K562 (cell line): ENCODE results near the gene CCP110. TPM values are rescaled to one million over a fixed set of nuclear protein-coding genes. Genes with fewer than 3 reads are reported as not detected.

ENCODE experiments used
- CREB1 ChIP-seq, 2 experiments: sonication (generic) in 1 of 2; formaldehyde crosslinking in 1 of 2; IDR thresholded peaks; 2 replicates each; pipeline versions ENCODE4 v1.6.1 to v1.8.0; 2012 to 2022; ENCODE audit warnings: inconsistent platforms in 1 of 2, mild to moderate bottlenecking in 1 of 2, missing genetic modification reagents in 1 of 2, moderate library complexity in 1 of 2
- CXXC5 ChIP-seq: fragments of 250-450 bp; sonication (Bioruptor Pico); IDR thresholded peaks from 2 replicates; pipeline ENCODE4 v1.8.0; 2022; ENCODE audit warnings: inconsistent platforms, mild to moderate bottlenecking, moderate library complexity
- DEAF1 ChIP-seq: fragments of 450-650 bp; formaldehyde crosslinking; IDR thresholded peaks from 2 replicates; pipeline ENCODE4 v1.4.0; 2020; ENCODE audit warnings: mild to moderate bottlenecking, moderate library complexity
- E2F6 ChIP-seq, 2 experiments: IDR thresholded peaks; 2 replicates each; pipeline ENCODE4 v1.6.1; 2011; ENCODE audit warnings: borderline replicate concordance in 1 of 2, control low read depth in 1 of 2, low read depth in 1 of 2, low read length in 1 of 2, mild to moderate bottlenecking in 1 of 2, mixed read lengths in 1 of 2, moderate library complexity in 1 of 2; ENCODE audit not compliant: insufficient read depth in 1 of 2, insufficient read length in 1 of 2, poor library complexity in 1 of 2, severe bottlenecking in 1 of 2; ENCODE audit errors: extremely low read depth in 1 of 2
- KDM5B ChIP-seq: fragments of 200-600 bp; sonication (generic); IDR thresholded peaks from 2 replicates; pipeline ENCODE4 v1.6.1; 2012; ENCODE audit warnings: low read depth, mild to moderate bottlenecking, moderate library complexity, low read length, control low read depth, inconsistent platforms; ENCODE audit not compliant: insufficient replicate concordance
- MTA1 ChIP-seq: fragments of 450-650 bp; IDR thresholded peaks from 2 replicates; pipeline ENCODE4 v1.6.1; 2017; ENCODE audit warnings: borderline replicate concordance
- NCOA6 ChIP-seq: fragments of 450-650 bp; IDR thresholded peaks from 2 replicates; pipeline ENCODE4 v1.6.1; 2017; ENCODE audit warnings: mild to moderate bottlenecking
- NR2C2 ChIP-seq, 2 experiments: fragments of 200-800 bp in 1 of 2; sonication (Bioruptor generic) in 1 of 2; sonication (generic) in 1 of 2; formaldehyde crosslinking in 1 of 2; IDR thresholded peaks; 2 replicates each; pipeline versions ENCODE4 v1.6.1 to v1.8.0; 2016 to 2022; ENCODE audit warnings: mild to moderate bottlenecking in 1 of 2, missing compliant biosample characterization in 1 of 2, missing genetic modification characterization in 1 of 2, missing genetic modification reagents in 1 of 2
- PHTF2 ChIP-seq: fragments of 250-450 bp; sonication (Bioruptor Pico); IDR thresholded peaks from 2 replicates; pipeline ENCODE4 v1.5.0; 2021; ENCODE audit warnings: mild to moderate bottlenecking
- PRDM10 ChIP-seq: fragments of 450-650 bp; IDR thresholded peaks from 2 replicates; pipeline ENCODE4 v1.6.1; 2018; ENCODE audit not compliant: partially characterized antibody
- RBFOX2 ChIP-seq: fragments of 200-400 bp; formaldehyde crosslinking; IDR thresholded peaks from 2 replicates; pipeline ENCODE4 v1.6.1; 2017; ENCODE audit warnings: low read depth, mild to moderate bottlenecking, low read length, moderate library complexity
- RCOR1 ChIP-seq, 2 experiments: IDR thresholded peaks; 2 replicates each; pipeline ENCODE4 v1.6.1; 2012; ENCODE audit warnings: low read depth in 2 of 2, low read length in 2 of 2, borderline replicate concordance in 1 of 2, improper control_type of control experiment in 1 of 2
- SOX6 ChIP-seq: fragments of 450-650 bp; IDR thresholded peaks from 2 replicates; pipeline ENCODE4 v1.6.1; 2014; ENCODE audit warnings: mild to moderate bottlenecking
- TBL1XR1 ChIP-seq, 2 experiments: IDR thresholded peaks; 2 replicates each; pipeline ENCODE4 v1.6.1; 2012; ENCODE audit warnings: improper control_type of control experiment in 2 of 2, low read length in 2 of 2, mild to moderate bottlenecking in 1 of 2
- TGIF2 ChIP-seq: sonication (generic); formaldehyde crosslinking; IDR thresholded peaks from 2 replicates; pipeline ENCODE4 v1.8.1; 2022; ENCODE audit warnings: mild to moderate bottlenecking, missing genetic modification reagents, moderate library complexity
- ZBTB1 ChIP-seq: sonication (generic); formaldehyde crosslinking; IDR thresholded peaks from 2 replicates; pipeline ENCODE4 v1.8.1; 2023; ENCODE audit warnings: missing genetic modification reagents, low read depth, mild to moderate bottlenecking, borderline replicate concordance
- ZNF143 ChIP-seq: sonication (generic); formaldehyde crosslinking; IDR thresholded peaks from 2 replicates; pipeline ENCODE4 v1.9.0; 2022; ENCODE audit warnings: mild to moderate bottlenecking, missing genetic modification reagents
- ZNF232 ChIP-seq: sonication (generic); formaldehyde crosslinking; IDR thresholded peaks from 2 replicates; pipeline ENCODE4 v1.8.0; 2022; ENCODE audit warnings: mild to moderate bottlenecking, missing genetic modification reagents
- ZNF507 ChIP-seq: conservative IDR thresholded peaks from 2 replicates; pipeline ENCODE4 v1.6.1; 2017; ENCODE audit warnings: missing genetic modification characterization, missing compliant biosample characterization
- polyA plus RNA-seq, 8 experiments: library from polyadenylated mRNA; depleted of rRNA in 4 of 8; stranded (reverse) in 5 of 8; unstranded in 3 of 8; fragments of >200 nt; fragmentation: Nextera tagmentation in 2 of 8; fragmentation: Illumina TruSeq in 1 of 8; extraction: Ambion mirVana in 2 of 8; extraction: Trizol in 1 of 8; gene quantifications; 2 replicates each; pipeline versions ENCODE4 v1.2.1 to v1.2.3, GENCODE V29; 2011 to 2014; ENCODE audit warnings: inconsistent platforms in 1 of 8, missing spikeins in 1 of 8
- total RNA-seq, 7 experiments: library from RNA; depleted of rRNA in 6 of 7; stranded (reverse); fragments of >200 nt in 6 of 7; fragmentation: Illumina TruSeq in 2 of 7; extraction: Trizol in 2 of 7; gene quantifications; 2 replicates each; pipeline versions ENCODE4 v1.2.1 to v1.2.3, GENCODE V29; 2011 to 2021; ENCODE audit warnings: low replicate concordance in 1 of 7

CCP110 gene
- total and polyA plus RNA-seq, 9 of the 15 experiments (the other 6 are each of a cell fraction or from before 2014, with no cell fraction given): 3.5 to 16.1 (median 12.1) TPM

GRCh38 chr16:19521471-19522396 lies 2.0 kb upstream of the CCP110 start, which contains the start of gene GDE1 (continued):
- TF ChIP-seq MTA1 (no peak), RBFOX2 (peak; percentile 88), KDM5B (peak; percentile 68), CREB1 (IDR thresholded peaks at IDR 0.05) (no peak), CREB1 (CRISPR knock-in tag; IDR thresholded peaks at IDR 0.05) (peak; percentile 71), NR2C2 (CRISPR knock-in tag; IDR thresholded peaks at IDR 0.05) (no peak), NR2C2 (tag; IDR thresholded peaks at IDR 0.05) (0 out of 2 replicates have a peak, but pooled peaks have one; percentile 22), DEAF1 (CRISPR knock-in tag) (no peak), PHTF2 (no peak), NCOA6 (no peak), ZNF232 (no peak), SOX6 (0 out of 2 replicates have a peak, but pooled peaks have one; percentile 10), ZNF143 (CRISPR knock-in tag) (no peak), TBL1XR1 (IDR thresholded peaks at IDR 0.05; ENCODE audit: low read length in 2 of 2) (peak in 1 of 2 experiments; percentile 14; a peak in 1 of 4 replicates), CXXC5 (CRISPR knock-in tag) (peak; percentile 65), RCOR1 (IDR thresholded peaks at IDR 0.05; ENCODE audit: borderline replicate concordance in 1 of 2, low read depth in 2 of 2, low read length in 2 of 2) (peak in 1 of 2 experiments; percentile 84; a peak in 2 of 4 replicates), TGIF2 (CRISPR knock-in tag) (no peak), PRDM10 (peak; percentile 20), ZNF507 (no peak), ZBTB1 (CRISPR knock-in tag) (peak; percentile 33; the same call in 1 of the 2 replicates), E2F6 (IDR thresholded peaks at IDR 0.05; ENCODE audit: borderline replicate concordance in 1 of 2, extremely low read depth in 1 of 2, insufficient read depth in 1 of 2, insufficient read length in 1 of 2, low read depth in 1 of 2, low read length in 1 of 2, poor library complexity in 1 of 2, severe bottlenecking in 1 of 2) (peak in 1 of 2 experiments; percentile 71)
